22Rv1 (cell line): ENCODE results near the gene MBOAT2.

ENCODE experiments used
- CTCF ChIP-seq: fragments of 450-650 bp; IDR thresholded peaks from 2 replicates; pipeline ENCODE4 v1.5.1; 2017; ENCODE audit warnings: mild to moderate bottlenecking
- ZFX ChIP-seq: fragments of 450-650 bp; IDR thresholded peaks from 2 replicates; pipeline ENCODE4 v1.6.1; 2017; ENCODE audit warnings: antibody characterized with exemption, borderline replicate concordance

- no peak for TF ChIP-seq CTCF
- TF ChIP-seq ZFX = no peak
Observed at GRCh38 chr2:8858264-8858663, 145.2 kb downstream of the MBOAT2 start.
